Karpas-422 (cell line): ENCODE results near the gene EIF4G1. TPM values are rescaled to one million over a fixed set of nuclear protein-coding genes. Genes with fewer than 3 reads are reported as not detected.

Source experiments
- DNase-seq: peaks from one replicate; pipeline ENCODE4 v3.0.0-alpha.2; 2015
- H2AFZ ChIP-seq: fragments of 200-600 bp; sonication (generic); 2 replicates; pipeline ENCODE4 v1.6.1; 2014; ENCODE audit warnings: antibody characterized with exemption, low read length, mixed read lengths
- H3K27ac ChIP-seq: fragments of 200-600 bp; sonication (generic); 2 replicates; pipeline ENCODE4 v1.5.1; 2014; ENCODE audit warnings: mild to moderate bottlenecking, low read length, moderate library complexity
- H3K27me3 ChIP-seq: fragments of 200-600 bp; sonication (generic); 2 replicates; pipeline ENCODE4 v1.6.1; 2014; ENCODE audit warnings: low read length, mixed read lengths
- H3K36me3 ChIP-seq: fragments of 200-600 bp; sonication (generic); 2 replicates; pipeline ENCODE4 v1.6.1; 2014; ENCODE audit warnings: low read length, mixed read lengths; ENCODE audit not compliant: insufficient read depth
- H3K4me1 ChIP-seq: fragments of 200-600 bp; sonication (generic); 2 replicates; pipeline ENCODE4 v1.6.1; 2014; ENCODE audit warnings: mild to moderate bottlenecking, low read length, mixed read lengths
- H3K4me2 ChIP-seq: fragments of 200-600 bp; sonication (generic); 2 replicates; pipeline ENCODE4 v1.6.1; 2014; ENCODE audit warnings: low read length, low read depth, mild to moderate bottlenecking; ENCODE audit not compliant: poor library complexity, severe bottlenecking
- H3K4me3 ChIP-seq: fragments of 200-600 bp; sonication (generic); 2 replicates; pipeline ENCODE4 v1.5.1; 2014; ENCODE audit warnings: mild to moderate bottlenecking, antibody characterized with exemption, low read length, mixed read lengths
- H3K79me2 ChIP-seq: fragments of 200-600 bp; sonication (generic); 2 replicates; pipeline ENCODE4 v1.6.1; 2014; ENCODE audit warnings: mild to moderate bottlenecking, low read length, mixed read lengths
- H3K9ac ChIP-seq: fragments of 200-600 bp; sonication (generic); 2 replicates; pipeline ENCODE4 v1.6.0; 2014; ENCODE audit warnings: low read length
- H3K9me2 ChIP-seq: fragments of 200-600 bp; sonication (generic), shearing (Covaris generic); replicated peaks from 2 replicates; pipeline ENCODE4 v1.6.0; 2014; ENCODE audit warnings: mild to moderate bottlenecking, low read length, moderate library complexity; ENCODE audit not compliant: insufficient read depth
- H3K9me3 ChIP-seq: fragments of 300-700, 200-600 bp; sonication (generic); 2 replicates; pipeline ENCODE4 v1.6.1; 2014; ENCODE audit warnings: low read length, mixed read lengths
- H4K20me1 ChIP-seq: fragments of 200-600 bp; sonication (generic); 2 replicates; pipeline ENCODE4 v1.6.1; 2014; ENCODE audit warnings: mild to moderate bottlenecking, antibody characterized with exemption, low read length, low read depth; ENCODE audit not compliant: insufficient read depth
- total RNA-seq: library from RNA; depleted of rRNA; stranded (reverse); fragments of >200 nt; shearing (Covaris generic); gene quantifications from 2 replicates; pipeline ENCODE4 v1.2.3, GENCODE V29; 2014; ENCODE audit warnings: low replicate concordance

EIF4G1 gene
- total RNA-seq, 1 experiment from 2014 or later, result 177 TPM

- Histone ChIP-seq H3K9me2 (no peaks in the 10 kb centered on the region), H3K27ac (no peak overlapping the region), H4K20me1 (peaks cover 89% of the 10 kb centered on the region), H3K9me3 (no peaks in the 10 kb centered on the region), H3K36me3 (peaks cover 96% of the 10 kb centered on the region), H3K27me3 (no peaks in the 10 kb centered on the region), H3K4me3 (no peak overlapping the region), H2AFZ (no peak overlapping the region), H3K4me1 (peaks cover 3% of the 10 kb centered on the region), H3K9ac (no peak overlapping the region), H3K79me2 (peaks cover 68% of the 10 kb centered on the region), H3K4me2 (no peak overlapping the region)
- no peak for DNase-seq
Observed at GRCh38 chr3:184322731-184323487, 8.5 kb downstream of the EIF4G1 start.

DNA sequence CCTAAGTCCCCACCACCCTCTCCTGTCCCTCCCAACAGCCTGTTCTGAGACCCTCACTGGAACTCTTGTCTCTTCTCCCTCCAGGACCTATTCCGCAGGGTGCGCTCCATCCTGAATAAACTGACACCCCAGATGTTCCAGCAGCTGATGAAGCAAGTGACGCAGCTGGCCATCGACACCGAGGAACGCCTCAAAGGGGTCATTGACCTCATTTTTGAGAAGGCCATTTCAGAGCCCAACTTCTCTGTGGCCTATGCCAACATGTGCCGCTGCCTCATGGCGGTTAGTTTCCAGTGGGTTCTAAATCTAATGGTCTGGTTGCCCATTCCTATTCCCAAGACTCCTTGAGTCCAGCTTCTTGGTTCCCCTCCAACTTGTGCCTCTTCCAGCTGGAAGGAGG, 9.3 kb downstream of the EIF4G1 start:
- DNase-seq, result no peak
- peaks cover 60% of the 10 kb centered on the region for H3K79me2 ChIP-seq

DNA sequence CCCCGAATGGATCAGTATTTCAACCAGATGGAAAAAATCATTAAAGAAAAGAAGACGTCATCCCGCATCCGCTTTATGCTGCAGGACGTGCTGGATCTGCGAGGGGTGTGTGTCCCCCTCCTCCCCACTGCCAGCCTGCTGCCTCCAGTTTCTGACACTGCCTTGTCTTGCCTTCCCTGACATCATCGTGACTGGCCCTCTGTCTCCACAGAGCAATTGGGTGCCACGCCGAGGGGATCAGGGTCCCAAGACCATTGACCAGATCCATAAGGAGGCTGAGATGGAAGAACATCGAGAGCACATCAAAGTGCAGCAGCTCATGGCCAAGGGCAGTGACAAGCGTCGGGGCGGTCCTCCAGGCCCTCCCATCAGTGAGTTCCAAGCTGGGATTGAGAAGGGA, 10.9 kb downstream of the EIF4G1 start:
- Histone ChIP-seq H2AFZ (no peak overlapping the region), H3K79me2 (peaks cover 45% of the 10 kb centered on the region)

More for the DNA sequence above, 9.3 kb downstream of the EIF4G1 start:
- H3K4me3 ChIP-seq, result no peak overlapping the region
- no peaks in the 10 kb centered on the region for H3K9me3 ChIP-seq
- H3K9ac ChIP-seq, result no peak overlapping the region
- no peaks in the 10 kb centered on the region for H3K9me2 ChIP-seq
- no peak overlapping the region for H3K4me2 ChIP-seq
- H3K4me1 ChIP-seq, result no peaks in the 10 kb centered on the region
- no peak overlapping the region for H2AFZ ChIP-seq
- H4K20me1 ChIP-seq, result peaks cover 88% of the 10 kb centered on the region
- H3K27ac ChIP-seq, result no peak overlapping the region
- H3K36me3 ChIP-seq, result peaks cover 95% of the 10 kb centered on the region
- H3K27me3 ChIP-seq, result no peaks in the 10 kb centered on the region

DNA sequence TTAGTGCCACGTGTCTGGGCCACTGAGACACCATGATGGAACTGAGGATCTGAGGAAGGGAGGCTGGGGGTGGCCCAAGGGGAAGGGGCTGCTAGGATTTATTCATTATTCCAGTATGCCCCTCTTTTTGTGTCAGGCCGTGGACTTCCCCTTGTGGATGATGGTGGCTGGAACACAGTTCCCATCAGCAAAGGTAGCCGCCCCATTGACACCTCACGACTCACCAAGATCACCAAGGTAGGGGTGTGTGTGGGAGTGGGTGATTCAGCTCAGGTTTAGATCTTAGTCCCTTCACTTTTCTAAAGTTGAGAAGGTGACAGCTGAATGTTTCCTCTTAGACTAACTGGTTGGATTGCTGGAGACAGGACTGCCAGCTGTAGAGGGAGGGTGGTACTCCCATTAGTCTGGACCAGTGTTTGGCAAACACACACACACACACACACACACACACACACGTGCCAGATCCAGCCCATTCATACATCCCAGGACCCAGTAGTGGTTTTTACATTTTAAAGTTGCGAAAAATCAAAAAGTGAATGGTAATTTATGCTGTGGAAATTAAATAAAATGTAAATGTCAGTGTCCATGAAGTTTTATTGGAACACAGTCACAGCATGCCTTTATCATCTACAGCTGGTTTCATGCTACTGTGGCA, 11.4 kb downstream of the EIF4G1 start:
- H3K36me3 ChIP-seq, result peaks cover 92% of the 10 kb centered on the region
- H3K27ac ChIP-seq, result no peak overlapping the region
- no peaks in the 10 kb centered on the region for H3K4me1 ChIP-seq
- no peak for DNase-seq
- H3K9me3 ChIP-seq, result no peaks in the 10 kb centered on the region
- peaks cover 83% of the 10 kb centered on the region for H4K20me1 ChIP-seq
- peaks cover 40% of the 10 kb centered on the region for H3K79me2 ChIP-seq
- H3K4me3 ChIP-seq, result no peak overlapping the region
- no peaks in the 10 kb centered on the region for H3K27me3 ChIP-seq
- no peak overlapping the region for H3K4me2 ChIP-seq
- no peak overlapping the region for H3K9ac ChIP-seq
- no peaks in the 10 kb centered on the region for H3K9me2 ChIP-seq
- no peak overlapping the region for H2AFZ ChIP-seq

More for the DNA sequence above, 10.9 kb downstream of the EIF4G1 start:
- H3K36me3 ChIP-seq, result peaks cover 95% of the 10 kb centered on the region
- H3K27me3 ChIP-seq, result no peaks in the 10 kb centered on the region
- no peak overlapping the region for H3K4me3 ChIP-seq
- no peaks in the 10 kb centered on the region for H3K9me3 ChIP-seq
- peaks cover 88% of the 10 kb centered on the region for H4K20me1 ChIP-seq
- H3K4me1 ChIP-seq, result no peaks in the 10 kb centered on the region
- H3K9ac ChIP-seq, result no peak overlapping the region
- no peak overlapping the region for H3K4me2 ChIP-seq
- no peak overlapping the region for H3K27ac ChIP-seq
- no peak for DNase-seq
- H3K9me2 ChIP-seq, result no peaks in the 10 kb centered on the region

- Histone ChIP-seq H3K4me3 (no peak overlapping the region), H3K79me2 (peaks cover 27% of the 10 kb centered on the region)
Observed at GRCh38 chr3:184327171-184327570, 12.8 kb downstream of the EIF4G1 start.

GRCh38 chr3:184328516-184328915, 14.1 kb downstream of the EIF4G1 start:
- H4K20me1 ChIP-seq, result peaks cover 78% of the 10 kb centered on the region

More at GRCh38 chr3:184327171-184327570, 12.8 kb downstream of the EIF4G1 start:
- Histone ChIP-seq H3K27me3 (no peaks in the 10 kb centered on the region), H4K20me1 (peaks cover 78% of the 10 kb centered on the region), H3K4me1 (no peaks in the 10 kb centered on the region), H2AFZ (no peak overlapping the region), H3K36me3 (peaks cover 91% of the 10 kb centered on the region), H3K9me3 (no peaks in the 10 kb centered on the region), H3K4me2 (no peak overlapping the region), H3K9ac (no peak overlapping the region), H3K9me2 (no peaks in the 10 kb centered on the region), H3K27ac (no peak overlapping the region)
- no peak for DNase-seq

GRCh38 chr3:184332370-184333090, 18.1 kb downstream of the EIF4G1 start:
- Histone ChIP-seq H3K27ac (no peak overlapping the region), H3K4me2 (no peak overlapping the region), H3K79me2 (peaks cover 14% of the 10 kb centered on the region), H2AFZ (no peak overlapping the region), H3K9me2 (no peaks in the 10 kb centered on the region), H3K9me3 (no peaks in the 10 kb centered on the region), H4K20me1 (peaks cover 60% of the 10 kb centered on the region), H3K4me3 (no peak overlapping the region), H3K27me3 (no peaks in the 10 kb centered on the region), H3K9ac (no peak overlapping the region), H3K36me3 (peaks cover 53% of the 10 kb centered on the region), H3K4me1 (peaks cover 23% of the 10 kb centered on the region)
- no peak for DNase-seq

More at GRCh38 chr3:184328516-184328915, 14.1 kb downstream of the EIF4G1 start:
- H3K9ac ChIP-seq, result no peak overlapping the region
- H3K27me3 ChIP-seq, result no peaks in the 10 kb centered on the region
- H3K27ac ChIP-seq, result no peak overlapping the region
- H3K4me1 ChIP-seq, result no peaks in the 10 kb centered on the region; the same call in 1 of the 2 replicates
- H3K4me3 ChIP-seq, result no peak overlapping the region
- H3K9me3 ChIP-seq, result no peaks in the 10 kb centered on the region
- peaks cover 87% of the 10 kb centered on the region for H3K36me3 ChIP-seq
- peaks cover 19% of the 10 kb centered on the region for H3K79me2 ChIP-seq
- DNase-seq, result no peak
- H3K4me2 ChIP-seq, result no peak overlapping the region
- no peak overlapping the region for H2AFZ ChIP-seq
- H3K9me2 ChIP-seq, result no peaks in the 10 kb centered on the region

- H3K27me3 ChIP-seq, result no peaks in the 10 kb centered on the region
- no peaks in the 10 kb centered on the region for H3K9me3 ChIP-seq
- no peak overlapping the region for H3K4me3 ChIP-seq
- H3K4me1 ChIP-seq, result peaks cover 25% of the 10 kb centered on the region
- no peak overlapping the region for H3K27ac ChIP-seq
- H3K9me2 ChIP-seq, result no peaks in the 10 kb centered on the region
- H3K36me3 ChIP-seq, result peaks cover 48% of the 10 kb centered on the region
- H3K79me2 ChIP-seq, result peaks cover 21% of the 10 kb centered on the region
- H3K9ac ChIP-seq, result no peak overlapping the region
- no peak overlapping the region for H2AFZ ChIP-seq
- H3K4me2 ChIP-seq, result no peak overlapping the region
- H4K20me1 ChIP-seq, result peaks cover 54% of the 10 kb centered on the region
- no peak for DNase-seq
Observed at GRCh38 chr3:184333190-184333589, 18.8 kb downstream of the EIF4G1 start.
